HG02938 (cell line): ENCODE results near the gene PIAS1.
"Not testable (repeated sequence)": the region's sequence is repeated elsewhere in the genome, so short reads cannot be mapped to it uniquely, and the experiment has no call there.

ENCODE experiments used
- ATAC-seq: cut with Tn5 transposase; IDR thresholded peaks from one replicate; pipeline ENCODE4 v1.9.1; 2021; ENCODE audit warnings: mild to moderate bottlenecking, moderate library complexity; ENCODE audit not compliant: unreplicated experiment

PIAS1 gene

GRCh38 chr15:68229386-68230156, 175.5 kb downstream of the PIAS1 start, which contains the start of gene CLN6:
Gene CLN6, minus strand, starts transcription at chr15:68229728. Its CDS starts 144 bp downstream, at chr15:68229584.
- peak; percentile 66 for ATAC-seq

DNA sequence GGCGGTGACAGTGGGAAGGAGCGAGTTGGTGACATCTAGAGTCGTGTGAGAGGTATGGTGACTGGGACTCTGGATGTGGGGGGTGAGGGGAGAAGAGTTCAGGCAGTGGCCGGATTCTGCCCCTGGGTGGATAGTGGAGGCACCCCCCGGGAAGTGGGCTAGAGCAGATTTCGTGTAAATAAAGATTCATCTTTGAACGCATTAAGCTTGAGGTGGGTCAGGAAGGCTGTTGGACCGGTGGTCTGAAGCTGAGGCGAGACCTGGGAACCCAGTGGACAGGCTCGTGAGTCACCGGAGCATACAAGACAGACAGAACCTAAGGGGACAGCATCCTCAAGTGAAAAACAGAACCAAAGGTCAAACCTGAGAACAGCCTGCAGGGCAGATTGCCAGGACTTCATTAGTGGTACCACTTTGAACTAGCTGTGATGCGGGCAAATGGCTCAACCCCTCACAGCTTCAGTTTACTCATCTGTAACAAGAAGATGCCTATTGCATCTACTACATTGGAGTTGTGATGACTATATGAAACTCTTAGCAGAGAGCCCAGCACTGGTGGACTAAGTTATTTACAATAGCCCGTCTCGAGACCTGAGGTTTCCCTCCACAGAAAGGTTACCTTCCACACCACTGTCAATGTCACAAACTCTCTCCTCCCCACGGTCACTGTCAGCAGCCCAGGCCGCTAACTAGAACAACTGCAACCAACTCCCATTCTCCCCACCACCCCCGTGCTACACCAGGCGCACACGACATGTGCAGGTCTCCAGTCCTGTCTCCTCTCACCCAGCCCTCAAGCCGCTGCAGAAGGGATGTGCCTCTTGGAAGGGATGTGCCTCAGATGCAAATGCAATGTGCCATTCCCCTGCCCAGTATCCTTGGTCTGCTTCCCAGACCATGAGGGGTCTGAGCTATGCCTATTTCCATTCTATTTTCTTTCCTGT, 176.3 kb downstream of the PIAS1 start:
- ATAC-seq: no peak

GRCh38 chr15:68231102-68231818, 177.1 kb downstream of the PIAS1 start:
- no peak for ATAC-seq

DNA sequence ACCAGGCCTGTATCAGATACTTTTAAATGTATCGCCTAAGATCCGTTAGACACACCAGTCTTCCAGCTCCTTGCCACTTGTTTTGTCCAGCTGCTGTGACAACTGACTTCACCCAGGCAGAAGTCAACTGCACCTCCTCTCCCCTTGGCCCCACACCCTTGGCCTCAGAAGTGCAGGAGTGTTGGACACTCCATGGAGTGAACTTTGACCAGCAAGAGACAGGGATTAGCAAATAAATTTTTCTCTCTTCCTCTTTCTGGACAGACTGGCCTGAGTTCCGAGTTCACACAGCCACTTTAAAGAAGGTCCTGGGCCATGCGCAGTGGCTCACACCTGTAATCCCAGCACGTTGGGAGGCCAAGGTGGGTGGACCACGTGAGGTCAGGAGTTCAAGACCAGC, 178.3 kb downstream of the PIAS1 start:
- ATAC-seq: no peak

DNA sequence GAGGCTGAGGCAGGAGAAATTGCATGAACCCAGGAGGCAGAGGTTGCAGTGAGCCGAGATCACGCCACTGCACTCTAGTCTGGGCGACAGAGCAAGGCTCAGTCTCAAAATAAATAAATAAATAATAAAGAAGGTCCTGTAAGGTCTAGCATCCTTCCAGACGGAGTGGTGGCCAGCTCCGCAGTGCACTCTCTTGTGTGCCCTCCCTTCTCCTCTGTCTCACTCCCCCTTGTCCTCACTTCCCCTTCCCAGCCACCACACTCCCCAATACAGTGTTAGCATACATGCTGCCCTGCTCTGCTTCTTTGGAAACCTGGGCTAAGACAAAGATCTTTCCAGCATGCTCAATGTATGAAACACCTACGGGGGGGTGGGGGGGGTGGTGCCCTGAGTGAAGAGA, 178.8 kb downstream of the PIAS1 start:
- no peak for ATAC-seq

GRCh38 chr15:68234060-68234459, 179.9 kb downstream of the PIAS1 start:
- ATAC-seq: no peak

- not testable (repeated sequence) for ATAC-seq
Observed at GRCh38 chr15:68234520-68234919, 180.4 kb downstream of the PIAS1 start.

DNA sequence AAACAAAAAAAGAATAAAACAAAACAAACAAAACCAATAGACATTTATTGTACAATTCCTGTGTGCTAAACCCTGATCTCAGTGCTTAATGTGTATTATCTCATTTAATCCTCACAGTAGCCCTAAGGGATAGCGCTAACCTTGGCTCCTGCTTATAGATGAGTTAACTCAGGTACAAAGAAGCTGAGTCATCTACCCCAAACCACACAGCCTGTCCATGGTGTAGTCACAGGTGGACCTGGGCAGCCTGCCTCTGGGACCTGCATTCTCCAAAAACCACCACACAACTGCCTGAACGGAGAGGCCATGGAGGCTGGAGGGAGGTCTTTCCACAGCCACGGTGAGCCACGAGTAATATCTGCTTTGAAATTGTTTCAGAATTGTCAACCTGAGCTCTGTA, 180.9 kb downstream of the PIAS1 start:
- ATAC-seq: no peak

- ATAC-seq: no peak
Observed at GRCh38 chr15:68239025-68239424, 184.9 kb downstream of the PIAS1 start.

DNA sequence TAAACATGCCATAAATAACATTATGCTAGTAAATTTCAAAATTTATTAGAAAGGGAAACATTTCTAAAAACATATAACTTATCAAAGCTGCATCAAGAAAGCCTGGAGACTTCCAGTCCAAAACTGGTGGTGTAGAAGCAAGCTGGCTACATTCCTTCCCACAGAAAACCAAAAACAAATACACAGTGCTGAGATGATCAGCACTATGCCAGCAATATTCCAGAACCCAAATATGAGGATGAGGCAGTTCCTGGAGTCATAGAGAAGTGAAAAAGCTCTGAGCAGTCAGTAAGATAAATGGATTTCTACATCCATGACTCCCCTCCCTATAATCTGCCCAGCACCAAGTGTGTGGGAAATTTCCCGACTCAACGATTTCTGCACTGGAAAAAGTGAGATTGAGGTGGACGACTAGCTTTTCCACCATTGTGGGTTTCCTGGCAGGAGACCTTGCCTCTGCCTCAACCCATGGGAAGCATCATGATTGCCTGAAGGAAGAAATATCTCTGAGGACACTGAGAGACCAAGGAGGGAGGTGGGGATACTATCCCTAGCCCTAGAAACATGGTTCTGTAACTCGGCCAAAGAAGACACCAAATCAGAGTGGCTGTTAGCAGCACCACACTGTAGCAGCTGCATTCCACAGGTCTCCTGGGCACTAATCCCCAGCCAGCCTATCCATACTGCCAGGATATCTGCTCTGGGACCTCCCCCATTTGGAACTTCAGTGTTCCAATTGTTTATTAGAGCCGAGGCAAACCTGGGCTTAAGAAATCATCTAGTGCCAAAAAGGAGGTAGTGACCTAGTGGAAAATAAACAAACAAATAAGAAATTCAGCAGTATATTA, 187.2 kb downstream of the PIAS1 start:
- no peak for ATAC-seq
